ENCODE results near the gene MC3R.
A peak's percentile ranks its signal among the peaks of the same experiment; 100 is the strongest.
"Not testable (repeated sequence)": the region's sequence is repeated elsewhere in the genome, so short reads cannot be mapped to it uniquely, and the experiment has no call there.

Gene MC3R

GRCh38 chr20:56247954-56248782, at the start of gene MC3R:
MC3R (plus strand) TSS chr20:56248732; CDS start chr20:56248844, 112 bp downstream.
- peak; percentile 3 to 31 (median 12) for DNase-seq

- no peak for DNase-seq
These were observed 48.1 kb upstream of the MC3R start for GRCh38 chr20:56200456-56200855.

DNA sequence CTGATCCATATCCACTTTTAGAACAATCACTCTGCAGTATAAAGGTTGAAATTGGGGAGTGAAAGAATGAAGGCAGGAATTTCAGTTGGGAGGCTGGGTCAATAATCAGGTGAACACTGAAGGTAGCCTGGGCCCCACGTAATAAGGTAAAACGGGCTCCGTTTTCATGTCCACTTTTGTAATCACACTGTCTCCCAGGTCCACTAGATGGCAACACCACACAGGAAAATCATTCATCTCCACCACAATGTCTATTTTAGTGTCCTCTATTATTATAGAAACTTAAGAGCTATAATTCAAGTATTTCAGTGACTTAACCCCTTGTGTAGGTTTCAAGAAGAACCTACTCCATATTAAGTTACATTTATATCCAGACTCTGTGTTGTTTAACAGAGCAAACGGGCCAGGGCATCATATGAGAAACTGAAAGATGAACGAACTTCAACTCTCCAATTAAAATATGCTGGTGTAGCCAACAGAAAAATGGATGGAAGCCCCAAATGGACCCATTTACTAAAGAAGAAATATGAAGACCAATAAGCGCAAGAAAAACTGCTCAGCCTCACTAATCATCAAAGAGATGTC, 45.9 kb upstream of the MC3R start:
- no peak for DNase-seq

GRCh38 chr20:56204206-56204605, 44.3 kb upstream of the MC3R start:
- no peak for DNase-seq

- DNase-seq, result no peak
These were observed 43.2 kb upstream of the MC3R start for GRCh38 chr20:56205346-56205745.

DNA sequence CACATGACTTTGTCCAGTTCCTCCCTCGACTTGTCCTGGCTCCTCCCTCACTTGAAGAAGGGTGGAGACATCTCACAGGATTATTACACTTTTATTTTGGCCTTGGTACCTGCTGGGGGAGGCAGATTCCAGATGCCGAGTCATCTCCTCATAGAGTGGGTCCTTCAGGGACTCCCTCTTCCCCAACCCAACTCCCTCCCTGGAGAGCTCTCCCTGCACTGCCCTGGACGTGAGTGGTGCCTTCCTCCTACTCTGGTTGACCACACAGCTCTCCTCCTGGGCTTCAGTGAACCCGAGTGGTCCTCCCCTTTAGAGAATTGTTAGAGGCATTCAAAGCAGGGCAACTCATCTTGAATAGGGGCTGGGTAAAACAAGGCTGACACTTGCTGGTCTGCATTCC, 40.9 kb upstream of the MC3R start:
- DNase-seq, result no peak

DNA sequence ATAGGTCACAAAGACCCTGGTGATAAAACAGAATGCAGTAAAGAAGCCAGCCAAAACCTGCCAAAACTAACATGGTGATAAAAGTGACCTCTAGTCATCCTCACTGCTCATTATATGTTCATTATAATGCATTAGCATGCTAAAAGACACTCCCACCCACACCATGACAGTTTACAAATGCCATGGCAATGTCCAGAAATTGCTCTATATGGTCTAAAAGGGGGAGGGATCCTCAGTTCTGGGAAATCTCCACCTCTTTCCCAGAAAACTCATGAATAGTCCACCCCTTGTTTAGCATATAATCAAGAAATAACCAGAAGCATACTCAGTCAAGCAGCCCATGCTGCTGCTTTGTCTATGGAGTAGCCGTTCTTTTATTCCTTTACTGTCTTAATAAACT, 40.4 kb upstream of the MC3R start:
- DNase-seq, result no peak

GRCh38 chr20:56211051-56211450, 37.5 kb upstream of the MC3R start:
- no peak for DNase-seq

DNA sequence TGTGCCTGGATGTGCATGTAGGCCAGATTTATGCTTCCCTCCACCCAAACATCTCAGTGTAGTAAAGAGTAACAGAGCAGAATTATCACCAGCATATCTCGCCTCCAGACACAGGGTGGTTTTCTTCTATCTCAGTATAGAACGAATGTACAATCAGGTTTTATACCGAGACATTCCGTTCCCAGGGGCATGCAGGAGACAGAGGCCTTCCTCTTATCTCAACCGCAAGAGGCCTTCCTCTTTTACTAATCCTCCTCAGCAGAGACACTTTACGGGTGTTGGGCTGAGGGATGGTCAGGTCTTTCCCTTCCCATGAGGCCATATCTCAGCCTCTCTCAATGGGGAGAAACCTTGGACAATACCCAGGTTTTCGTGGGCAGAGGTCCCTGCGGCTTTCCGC, 36.4 kb upstream of the MC3R start:
- no peak for DNase-seq

DNA sequence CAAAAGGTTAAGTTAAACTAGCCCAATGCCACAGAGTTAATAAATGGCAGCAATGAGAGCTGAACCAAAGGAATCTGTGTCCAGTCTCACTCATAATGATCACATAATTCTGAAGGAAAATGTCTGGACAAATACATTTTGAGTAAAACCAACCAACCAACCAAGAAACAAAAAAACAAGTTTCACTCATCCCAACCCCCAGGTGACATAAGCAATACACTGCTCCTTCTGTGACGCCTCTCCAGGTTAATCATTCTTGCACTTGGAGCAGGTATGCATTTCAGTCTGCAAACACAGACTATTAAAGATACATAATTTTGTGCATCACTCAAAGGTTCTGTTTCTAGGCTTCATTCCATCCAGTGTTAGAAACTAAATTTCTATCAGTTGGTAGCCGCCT, 35.2 kb upstream of the MC3R start:
- DNase-seq, result no peak

DNA sequence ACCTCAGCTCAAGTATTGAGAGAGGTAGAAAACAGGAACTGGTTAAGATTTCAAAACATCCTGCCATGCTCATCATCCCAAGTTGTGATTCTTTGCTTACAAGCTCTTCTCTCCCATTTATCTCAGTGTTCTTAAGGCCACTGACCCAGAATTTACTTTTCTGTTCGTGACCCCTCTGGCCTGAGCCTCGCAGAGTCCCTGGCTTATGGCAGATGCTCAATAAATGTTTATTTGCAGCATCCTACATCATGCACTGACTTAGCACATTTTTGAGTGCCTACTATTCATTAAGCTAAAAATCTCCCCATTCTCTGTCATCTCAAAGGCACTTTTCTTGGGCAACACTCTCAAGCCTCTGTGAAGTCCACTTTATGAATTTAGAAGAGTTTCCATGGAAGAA, 33.4 kb upstream of the MC3R start:
- DNase-seq, result no peak

GRCh38 chr20:56217829-56218228, 30.7 kb upstream of the MC3R start:
- no peak for DNase-seq

DNA sequence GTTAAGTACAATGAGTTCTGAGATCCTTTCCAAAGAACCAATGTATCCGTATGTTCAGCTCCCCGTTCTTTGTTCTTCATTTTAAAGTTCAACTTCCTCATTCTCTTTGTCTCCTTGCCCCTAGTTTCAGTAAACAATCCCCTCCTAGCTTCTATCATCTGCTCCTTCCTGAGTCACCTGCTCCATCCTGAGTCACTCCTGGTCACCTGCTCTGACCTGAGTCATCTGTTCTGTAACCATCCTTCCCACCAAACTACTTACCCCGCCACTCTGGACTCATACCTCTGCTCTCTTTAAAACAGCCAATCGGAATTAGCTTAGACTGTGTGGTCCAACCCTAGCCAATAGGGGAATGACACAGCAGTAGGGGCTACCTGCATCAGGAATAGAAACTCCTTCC, 27.3 kb upstream of the MC3R start:
- DNase-seq, result not testable (repeated sequence)

DNA sequence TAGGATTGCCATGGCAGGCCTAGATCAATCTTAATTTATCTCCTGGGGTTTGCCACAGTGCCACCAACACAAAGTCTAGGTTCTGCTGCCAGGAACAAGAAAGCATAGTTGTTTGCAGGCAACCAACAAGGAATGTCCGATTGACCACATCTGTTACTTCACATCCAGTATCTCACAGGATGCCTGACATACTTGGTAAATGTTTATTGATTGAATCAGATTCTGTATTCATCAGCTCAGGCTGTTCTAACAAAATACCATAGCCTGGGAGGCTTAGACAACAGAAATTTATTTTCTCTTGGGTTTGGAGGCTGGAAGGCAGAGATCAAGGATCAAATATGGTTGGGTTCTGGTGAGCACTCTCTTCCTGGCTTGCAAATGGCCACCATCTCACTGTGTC, 26.3 kb upstream of the MC3R start:
- DNase-seq, result no peak

DNA sequence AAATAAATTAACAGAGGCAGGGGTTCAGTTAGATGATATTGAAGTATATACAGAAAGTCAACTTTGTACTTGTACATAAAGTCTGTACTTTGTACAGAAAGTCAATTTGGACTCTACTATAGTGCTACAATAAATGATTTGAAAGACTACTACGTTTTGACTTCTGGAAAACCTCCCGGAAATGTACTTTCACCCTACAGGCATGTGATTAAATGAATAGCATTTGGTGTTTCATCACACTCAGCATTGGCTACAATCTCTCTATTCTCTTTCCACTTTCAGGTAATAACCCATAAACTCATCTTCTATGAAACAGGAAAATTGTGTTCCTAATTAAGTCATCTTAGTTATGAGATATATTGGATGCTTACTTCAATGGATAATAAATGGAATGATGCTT, 25.6 kb upstream of the MC3R start:
- DNase-seq, result no peak

- no peak for DNase-seq
These were observed 25.2 kb upstream of the MC3R start for GRCh38 chr20:56223352-56223751.

- DNase-seq, result no peak
These were observed 20.5 kb upstream of the MC3R start for GRCh38 chr20:56228021-56228420.

DNA sequence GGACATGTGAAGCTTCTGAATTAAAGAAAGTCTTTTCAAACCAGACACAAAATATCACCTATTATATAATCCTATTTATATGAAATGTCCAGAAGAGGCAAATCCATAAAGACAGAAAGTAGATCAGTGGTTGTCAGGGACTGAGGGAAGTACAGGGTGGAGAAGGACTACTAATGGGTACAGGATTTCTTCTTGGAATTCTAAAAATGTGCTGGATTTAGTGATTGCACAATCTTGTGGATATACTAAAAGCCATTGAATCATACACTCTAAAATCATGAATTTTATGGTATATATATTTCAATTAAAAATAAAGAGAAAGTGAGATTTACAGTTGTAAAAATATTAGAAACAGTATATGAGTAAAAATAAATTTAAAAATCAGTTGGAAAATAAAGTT, 18.7 kb upstream of the MC3R start:
- DNase-seq, result no peak

GRCh38 chr20:56234110-56234509, 14.4 kb upstream of the MC3R start:
- no peak for DNase-seq

DNA sequence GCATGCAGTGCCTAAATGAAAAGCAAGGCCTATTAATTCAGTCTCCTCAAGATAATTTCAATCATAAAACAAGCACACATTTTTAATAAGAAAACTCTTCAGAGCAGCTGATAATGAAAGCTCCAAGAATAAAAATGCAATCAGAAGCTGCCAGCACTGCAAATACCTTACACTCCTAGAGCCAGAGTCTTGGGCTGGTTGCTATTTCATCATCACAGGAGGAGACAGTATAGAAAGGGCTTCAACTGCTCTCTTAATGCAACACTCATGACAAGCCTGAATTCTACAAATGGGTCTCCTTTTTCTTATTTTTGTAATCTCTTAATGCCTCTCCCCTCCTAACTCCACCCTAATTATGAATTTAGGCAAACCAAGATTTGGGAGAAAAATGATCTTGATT, 11.2 kb upstream of the MC3R start:
- DNase-seq, result no peak

GRCh38 chr20:56244259-56244658, 4.3 kb upstream of the MC3R start:
- DNase-seq, result no peak

DNA sequence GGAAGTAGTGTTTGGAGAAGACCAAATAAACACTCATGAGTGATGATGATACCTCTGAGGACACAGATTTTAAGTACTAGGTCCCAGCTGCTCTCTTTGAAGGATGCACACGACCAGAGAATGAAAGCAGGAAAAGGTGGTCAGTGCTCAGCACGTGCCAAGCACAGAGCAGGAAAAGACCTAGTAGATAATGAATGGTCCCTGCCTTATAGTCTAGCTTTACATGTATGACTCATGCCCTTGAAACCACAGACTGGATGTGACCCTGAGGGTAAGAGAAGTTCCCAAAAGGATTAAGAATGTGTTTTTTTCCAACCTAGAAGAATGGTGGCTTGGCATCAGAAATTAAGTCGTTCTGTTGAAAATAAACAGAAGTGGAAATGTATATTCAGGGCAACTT, 2.8 kb upstream of the MC3R start:
- no peak for DNase-seq

DNA sequence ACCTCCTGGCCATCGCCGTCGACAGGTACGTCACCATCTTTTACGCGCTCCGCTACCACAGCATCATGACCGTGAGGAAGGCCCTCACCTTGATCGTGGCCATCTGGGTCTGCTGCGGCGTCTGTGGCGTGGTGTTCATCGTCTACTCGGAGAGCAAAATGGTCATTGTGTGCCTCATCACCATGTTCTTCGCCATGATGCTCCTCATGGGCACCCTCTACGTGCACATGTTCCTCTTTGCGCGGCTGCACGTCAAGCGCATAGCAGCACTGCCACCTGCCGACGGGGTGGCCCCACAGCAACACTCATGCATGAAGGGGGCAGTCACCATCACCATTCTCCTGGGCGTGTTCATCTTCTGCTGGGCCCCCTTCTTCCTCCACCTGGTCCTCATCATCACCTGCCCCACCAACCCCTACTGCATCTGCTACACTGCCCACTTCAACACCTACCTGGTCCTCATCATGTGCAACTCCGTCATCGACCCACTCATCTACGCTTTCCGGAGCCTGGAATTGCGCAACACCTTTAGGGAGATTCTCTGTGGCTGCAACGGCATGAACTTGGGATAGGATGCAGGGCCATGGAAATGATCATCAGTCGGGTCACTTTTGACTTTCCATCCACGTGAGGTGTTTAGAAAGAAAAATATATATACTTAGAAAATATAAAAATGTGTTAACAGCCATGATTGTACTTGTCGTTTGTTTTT, 868 bp downstream of the MC3R start:
- no peak for DNase-seq

GRCh38 chr20:56249956-56250355, 1.4 kb downstream of the MC3R start:
- no peak for DNase-seq

Data from stimulated activated naive CD4-positive, alpha-beta T cell (primary cell).